ENCODE measurements around the gene STXBP1.

Gene STXBP1

DNA sequence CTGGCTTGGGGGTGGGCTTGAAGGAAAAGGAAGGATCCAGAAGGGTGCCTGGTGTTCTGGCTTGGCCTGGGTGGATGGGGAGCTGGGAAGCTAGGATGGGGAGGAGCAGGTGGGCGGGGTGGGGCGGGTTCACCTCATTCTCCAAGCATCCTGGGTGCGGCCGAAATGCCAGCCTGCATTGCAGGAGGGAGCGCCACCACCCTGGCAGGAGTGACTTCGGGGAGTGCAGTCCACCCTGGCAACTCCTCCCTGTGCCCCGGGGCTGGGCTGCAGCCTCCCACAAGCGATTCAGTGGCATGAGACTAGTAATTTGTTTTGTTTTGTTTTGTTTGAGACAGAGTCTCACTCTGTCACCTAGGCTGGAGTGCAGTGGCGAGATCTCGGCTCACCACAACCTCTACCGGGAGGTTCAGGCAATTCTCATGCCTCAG lies 109.3 kb downstream of the STXBP1 start:
- Mint-ChIP-seq H3K36me3 (ENCODE audit: low read depth) (no peaks in the 10 kb centered on the region), H3K4me1 (peaks cover 14% of the 10 kb centered on the region), H3K27ac (no peak overlapping the region), H3K9me3 (no peaks in the 10 kb centered on the region), H3K4me3 (no peak overlapping the region), H3K27me3 (ENCODE audit: low read depth, poor library complexity) (peaks cover 24% of the 10 kb centered on the region)
- DNase-seq, result no peak
- TF ChIP-seq, protein P1, sequence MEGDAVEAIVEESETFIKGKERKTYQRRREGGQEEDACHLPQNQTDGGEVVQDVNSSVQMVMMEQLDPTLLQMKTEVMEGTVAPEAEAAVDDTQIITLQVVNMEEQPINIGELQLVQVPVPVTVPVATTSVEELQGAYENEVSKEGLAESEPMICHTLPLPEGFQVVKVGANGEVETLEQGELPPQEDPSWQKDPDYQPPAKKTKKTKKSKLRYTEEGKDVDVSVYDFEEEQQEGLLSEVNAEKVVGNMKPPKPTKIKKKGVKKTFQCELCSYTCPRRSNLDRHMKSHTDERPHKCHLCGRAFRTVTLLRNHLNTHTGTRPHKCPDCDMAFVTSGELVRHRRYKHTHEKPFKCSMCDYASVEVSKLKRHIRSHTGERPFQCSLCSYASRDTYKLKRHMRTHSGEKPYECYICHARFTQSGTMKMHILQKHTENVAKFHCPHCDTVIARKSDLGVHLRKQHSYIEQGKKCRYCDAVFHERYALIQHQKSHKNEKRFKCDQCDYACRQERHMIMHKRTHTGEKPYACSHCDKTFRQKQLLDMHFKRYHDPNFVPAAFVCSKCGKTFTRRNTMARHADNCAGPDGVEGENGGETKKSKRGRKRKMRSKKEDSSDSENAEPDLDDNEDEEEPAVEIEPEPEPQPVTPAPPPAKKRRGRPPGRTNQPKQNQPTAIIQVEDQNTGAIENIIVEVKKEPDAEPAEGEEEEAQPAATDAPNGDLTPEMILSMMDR (IDR thresholded peaks at IDR 0.05), result no peak

DNA sequence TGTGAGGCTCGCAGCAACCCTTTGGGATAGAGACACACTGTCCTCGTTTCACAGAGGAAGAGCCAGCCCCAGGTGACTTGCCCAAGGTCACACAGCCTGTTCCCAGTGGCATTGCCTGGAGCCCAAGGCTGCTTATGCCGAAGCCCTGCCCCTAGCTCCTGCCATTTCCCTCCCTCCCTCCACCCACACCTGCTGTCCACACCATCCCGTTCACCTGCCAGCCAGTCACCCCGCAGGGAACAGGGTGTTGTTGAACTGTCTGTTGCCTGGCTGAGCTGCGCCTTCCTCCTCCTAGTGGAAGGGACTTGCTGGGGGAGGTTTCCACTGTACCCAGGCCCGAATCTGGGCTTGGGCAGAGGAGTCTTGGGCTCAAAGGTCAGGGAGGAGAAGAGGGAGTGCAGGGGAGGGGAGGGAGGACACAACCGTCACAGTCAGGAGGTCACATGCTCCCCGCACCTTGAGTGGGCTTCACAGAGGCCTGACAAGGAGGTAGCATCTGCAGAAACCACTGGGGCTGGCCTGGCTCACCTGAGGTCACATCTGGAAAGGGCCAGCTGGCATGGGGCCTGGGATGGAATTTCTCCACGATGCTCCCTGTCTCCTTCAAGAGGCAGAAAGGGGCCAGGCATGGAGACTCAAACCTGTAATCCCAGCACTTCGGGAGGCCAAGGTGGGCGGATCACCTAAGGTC lies 110.1 kb downstream of the STXBP1 start:
- Mint-ChIP-seq H3K9me3 (no peaks in the 10 kb centered on the region), H3K4me1 (peaks cover 14% of the 10 kb centered on the region), H3K27me3 (ENCODE audit: low read depth, poor library complexity) (peaks cover 24% of the 10 kb centered on the region), H3K27ac (no peak overlapping the region), H3K36me3 (ENCODE audit: low read depth) (no peaks in the 10 kb centered on the region), H3K4me3 (no peak overlapping the region)
- TF ChIP-seq, protein P1 (IDR thresholded peaks at IDR 0.05), result no peak
- no peak for DNase-seq

DNA sequence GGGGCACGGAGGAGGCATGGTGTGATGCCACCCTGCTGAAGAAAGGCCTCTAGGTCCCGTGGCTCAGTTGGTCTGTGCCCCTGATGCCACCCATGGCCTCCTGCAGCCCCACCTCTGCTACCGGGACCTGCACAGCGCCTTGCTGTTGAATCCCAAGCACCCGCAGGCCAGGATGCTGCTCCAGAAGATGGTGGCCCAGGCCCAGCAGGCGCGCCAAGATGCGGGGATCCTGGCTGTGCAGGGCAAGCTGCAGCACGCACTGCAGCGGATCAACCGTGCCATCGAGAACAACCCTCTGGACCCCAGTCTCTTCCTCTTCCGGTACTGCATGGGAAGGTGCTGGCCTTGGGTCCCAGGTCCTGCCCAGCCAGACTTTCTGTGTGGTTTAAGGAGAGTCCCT lies 110.9 kb downstream of the STXBP1 start:
- H3K4me3 Mint-ChIP-seq, result no peak overlapping the region
- TF ChIP-seq, protein P1 (IDR thresholded peaks at IDR 0.05), result no peak
- peaks cover 14% of the 10 kb centered on the region for H3K4me1 Mint-ChIP-seq
- no peak overlapping the region for H3K27ac Mint-ChIP-seq
- peaks cover 24% of the 10 kb centered on the region for H3K27me3 Mint-ChIP-seq (ENCODE audit: low read depth, poor library complexity)
- H3K36me3 Mint-ChIP-seq (ENCODE audit: low read depth), result no peaks in the 10 kb centered on the region
- no peak for DNase-seq
- H3K9me3 Mint-ChIP-seq, result no peaks in the 10 kb centered on the region

DNA sequence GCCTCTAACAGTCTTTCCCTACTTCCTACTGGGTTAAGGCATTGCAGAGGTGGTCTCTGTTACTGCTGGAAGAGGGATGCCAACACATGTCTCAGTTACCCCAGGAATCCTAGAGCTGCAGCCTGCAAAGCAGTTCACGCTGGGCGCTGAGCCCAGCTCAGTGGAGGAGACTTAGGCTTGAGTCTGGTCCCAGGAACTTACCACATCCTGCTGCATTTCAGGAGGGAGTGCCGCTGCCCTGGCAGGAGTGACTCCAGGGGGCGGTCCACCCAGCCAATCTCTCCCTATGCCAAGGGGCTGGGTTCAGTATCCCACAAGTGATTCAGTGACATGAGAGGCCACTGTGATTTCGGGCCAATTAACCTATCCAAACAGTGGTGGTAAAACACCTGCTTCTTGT lies 111.4 kb downstream of the STXBP1 start:
- Mint-ChIP-seq H3K36me3 (ENCODE audit: low read depth) (no peaks in the 10 kb centered on the region), H3K4me1 (peaks cover 14% of the 10 kb centered on the region), H3K9me3 (no peaks in the 10 kb centered on the region), H3K27ac (no peak overlapping the region), H3K27me3 (ENCODE audit: low read depth, poor library complexity) (peaks cover 24% of the 10 kb centered on the region), H3K4me3 (no peak overlapping the region)
- TF ChIP-seq, protein P1 (IDR thresholded peaks at IDR 0.05), result no peak
- no peak for DNase-seq

DNA sequence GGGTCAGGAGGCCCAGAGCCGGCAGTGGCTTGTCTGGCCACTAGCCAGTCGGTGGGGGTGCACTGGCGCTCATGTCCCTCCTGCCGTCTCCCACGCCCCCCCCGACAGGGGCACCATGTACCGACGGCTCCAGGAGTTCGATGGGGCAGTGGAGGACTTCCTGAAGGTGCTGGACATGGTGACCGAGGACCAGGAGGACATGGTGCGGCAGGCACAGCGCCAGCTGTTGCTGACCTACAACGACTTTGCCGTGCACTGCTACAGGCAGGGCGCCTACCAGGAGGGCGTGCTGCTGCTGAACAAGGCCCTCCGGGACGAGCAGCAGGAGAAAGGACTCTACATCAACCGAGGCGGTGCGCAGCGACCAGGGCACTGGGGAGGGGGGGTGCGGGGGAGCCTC lies 111.9 kb downstream of the STXBP1 start:
- no peak overlapping the region for H3K27ac Mint-ChIP-seq
- TF ChIP-seq, protein P1 (IDR thresholded peaks at IDR 0.05), result no peak
- no peaks in the 10 kb centered on the region for H3K9me3 Mint-ChIP-seq
- DNase-seq, result no peak
- H3K4me3 Mint-ChIP-seq, result no peak overlapping the region
- no peaks in the 10 kb centered on the region for H3K36me3 Mint-ChIP-seq (ENCODE audit: low read depth)
- peaks cover 24% of the 10 kb centered on the region for H3K27me3 Mint-ChIP-seq (ENCODE audit: low read depth, poor library complexity)
- peaks cover 14% of the 10 kb centered on the region for H3K4me1 Mint-ChIP-seq

DNA sequence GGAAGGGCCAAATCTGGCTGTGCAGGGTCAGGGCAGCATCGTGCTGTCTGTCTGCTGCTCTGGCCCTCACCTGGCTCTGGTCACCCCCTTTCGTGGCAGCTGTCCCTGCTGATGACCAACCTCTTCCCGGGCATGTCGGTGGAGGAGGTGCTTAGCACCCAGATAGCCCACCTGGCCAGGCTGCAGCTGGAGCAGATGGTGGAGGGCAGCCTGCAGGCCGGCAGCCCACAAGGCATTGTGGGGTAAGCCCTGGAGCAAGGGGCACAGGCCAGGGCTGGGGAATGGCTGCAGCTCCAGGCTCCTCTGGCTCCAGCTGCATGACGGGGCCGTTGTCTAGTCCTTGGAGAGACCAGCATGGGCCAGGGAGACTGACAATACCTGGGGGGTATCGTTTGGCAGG lies 114.8 kb downstream of the STXBP1 start:
- no peak overlapping the region for H3K4me3 Mint-ChIP-seq
- no peaks in the 10 kb centered on the region for H3K36me3 Mint-ChIP-seq (ENCODE audit: low read depth)
- TF ChIP-seq, protein P1 (IDR thresholded peaks at IDR 0.05), result no peak
- no peak overlapping the region for H3K27ac Mint-ChIP-seq
- peaks cover 8% of the 10 kb centered on the region for H3K27me3 Mint-ChIP-seq (ENCODE audit: low read depth, poor library complexity)
- no peak for DNase-seq
- no peaks in the 10 kb centered on the region for H3K9me3 Mint-ChIP-seq
- peaks cover 8% of the 10 kb centered on the region for H3K4me1 Mint-ChIP-seq
